ENCODE data around the gene BEND5. TPM values are rescaled to one million over a fixed set of nuclear protein-coding genes. Genes with fewer than 3 reads are reported as not detected.
A peak's percentile ranks its signal among the peaks of the same experiment; 100 is the strongest.

Gene BEND5
- total and polyA plus RNA-seq, 2 experiments from 2014 or later, result 12.1 to 29.0 TPM

- no peaks in the 10 kb centered on the region for H3K9me3 ChIP-seq (ENCODE audit: low read depth)
- TF ChIP-seq, protein P1, sequence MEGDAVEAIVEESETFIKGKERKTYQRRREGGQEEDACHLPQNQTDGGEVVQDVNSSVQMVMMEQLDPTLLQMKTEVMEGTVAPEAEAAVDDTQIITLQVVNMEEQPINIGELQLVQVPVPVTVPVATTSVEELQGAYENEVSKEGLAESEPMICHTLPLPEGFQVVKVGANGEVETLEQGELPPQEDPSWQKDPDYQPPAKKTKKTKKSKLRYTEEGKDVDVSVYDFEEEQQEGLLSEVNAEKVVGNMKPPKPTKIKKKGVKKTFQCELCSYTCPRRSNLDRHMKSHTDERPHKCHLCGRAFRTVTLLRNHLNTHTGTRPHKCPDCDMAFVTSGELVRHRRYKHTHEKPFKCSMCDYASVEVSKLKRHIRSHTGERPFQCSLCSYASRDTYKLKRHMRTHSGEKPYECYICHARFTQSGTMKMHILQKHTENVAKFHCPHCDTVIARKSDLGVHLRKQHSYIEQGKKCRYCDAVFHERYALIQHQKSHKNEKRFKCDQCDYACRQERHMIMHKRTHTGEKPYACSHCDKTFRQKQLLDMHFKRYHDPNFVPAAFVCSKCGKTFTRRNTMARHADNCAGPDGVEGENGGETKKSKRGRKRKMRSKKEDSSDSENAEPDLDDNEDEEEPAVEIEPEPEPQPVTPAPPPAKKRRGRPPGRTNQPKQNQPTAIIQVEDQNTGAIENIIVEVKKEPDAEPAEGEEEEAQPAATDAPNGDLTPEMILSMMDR (IDR thresholded peaks at IDR 0.05; ENCODE audit: low read depth, low read length), result no peak
- H3K4me3 ChIP-seq, result no peak overlapping the region
- no peak overlapping the region for H3K27ac ChIP-seq
- DNase-seq (ENCODE audit: low read depth in 1 of 2, low spot score in 1 of 2), result no peak
- H3K36me3 ChIP-seq, result peaks cover 19% of the 10 kb centered on the region
- H3K4me1 ChIP-seq (ENCODE audit: low read depth), result no peaks in the 10 kb centered on the region
- no peaks in the 10 kb centered on the region for H3K27me3 ChIP-seq
Measured at GRCh38 chr1:48757363-48757762, 19.3 kb downstream of the BEND5 start.

DNA sequence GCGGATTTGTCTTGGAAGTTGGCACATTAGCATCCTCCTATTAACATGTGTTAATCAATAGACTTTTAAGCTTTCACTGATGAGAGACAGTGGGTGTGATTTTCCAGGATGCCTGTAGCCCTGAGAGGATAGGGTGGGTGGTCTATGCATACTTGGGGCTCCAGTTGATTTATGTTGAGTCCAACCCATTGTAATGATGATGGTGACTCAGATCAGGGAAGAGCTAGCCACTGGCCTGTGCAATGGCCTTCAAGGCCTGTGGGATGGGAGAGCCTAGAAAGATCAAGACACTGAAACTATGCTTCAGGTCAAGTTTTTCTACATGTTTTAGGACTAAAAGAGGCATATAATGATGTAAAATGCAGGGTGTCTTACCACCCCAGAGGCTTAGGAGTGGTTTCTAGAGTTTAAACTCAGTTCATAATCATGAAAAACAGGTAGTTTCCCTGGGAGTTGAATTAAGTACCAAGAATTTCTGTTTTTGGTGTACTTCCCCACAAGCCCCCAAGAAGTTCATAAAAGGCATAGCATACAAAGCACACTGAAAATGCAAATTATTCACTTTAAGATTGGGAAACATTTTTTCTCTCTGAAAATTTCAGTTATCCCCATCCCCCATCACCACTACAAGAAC lies 19.9 kb downstream of the BEND5 start:
- Histone ChIP-seq H3K27me3 (no peaks in the 10 kb centered on the region), H3K9me3 (ENCODE audit: low read depth) (no peaks in the 10 kb centered on the region), H3K4me1 (ENCODE audit: low read depth) (no peaks in the 10 kb centered on the region), H3K27ac (no peak overlapping the region), H3K36me3 (peaks cover 19% of the 10 kb centered on the region), H3K4me3 (no peak overlapping the region)
- DNase-seq (ENCODE audit: low read depth in 1 of 2, low spot score in 1 of 2), result no peak
- TF ChIP-seq, protein P1 (IDR thresholded peaks at IDR 0.05; ENCODE audit: low read depth, low read length), result no peak

DNA sequence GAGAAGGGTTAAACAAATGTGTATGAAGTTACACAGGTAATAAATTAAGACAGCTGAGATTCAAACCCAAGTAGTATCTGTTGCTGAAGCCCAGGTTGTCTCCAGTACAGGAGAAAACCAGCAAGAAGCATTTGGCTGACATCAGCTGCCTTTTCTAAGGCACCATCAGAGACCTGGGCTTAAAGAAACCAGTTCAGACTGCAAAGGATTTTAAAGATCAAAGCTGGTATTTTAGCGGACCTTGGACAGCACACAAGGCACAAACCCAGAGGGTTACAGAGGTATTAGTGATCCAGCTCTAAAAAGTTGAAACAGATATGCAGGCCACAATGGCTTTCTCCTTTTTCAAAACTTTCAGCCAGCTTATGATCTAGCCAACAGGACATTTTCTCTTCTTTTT lies 23.4 kb downstream of the BEND5 start:
- peak in 1 of 2 donors; percentile 6 for DNase-seq (ENCODE audit: low read depth in 1 of 2, low spot score in 1 of 2)
- H3K27ac ChIP-seq, result no peak overlapping the region
- no peak overlapping the region for H3K4me3 ChIP-seq
- H3K27me3 ChIP-seq, result no peaks in the 10 kb centered on the region
- TF ChIP-seq, protein P1 (IDR thresholded peaks at IDR 0.05; ENCODE audit: low read depth, low read length), result no peak
- peaks cover 17% of the 10 kb centered on the region for H3K36me3 ChIP-seq
- H3K4me1 ChIP-seq (ENCODE audit: low read depth), result no peaks in the 10 kb centered on the region
- no peaks in the 10 kb centered on the region for H3K9me3 ChIP-seq (ENCODE audit: low read depth)

GRCh38 chr1:48750109-48750508 lies 26.6 kb downstream of the BEND5 start:
- Histone ChIP-seq H3K36me3 (no peaks in the 10 kb centered on the region), H3K27ac (no peak overlapping the region), H3K9me3 (ENCODE audit: low read depth) (no peaks in the 10 kb centered on the region), H3K4me3 (no peak overlapping the region), H3K27me3 (no peaks in the 10 kb centered on the region), H3K4me1 (ENCODE audit: low read depth) (no peaks in the 10 kb centered on the region)
- TF ChIP-seq, protein P1 (IDR thresholded peaks at IDR 0.05; ENCODE audit: low read depth, low read length), result no peak
- no peak for DNase-seq (ENCODE audit: low read depth in 1 of 2, low spot score in 1 of 2)

- Histone ChIP-seq H3K27ac (no peak overlapping the region), H3K36me3 (no peaks in the 10 kb centered on the region), H3K27me3 (no peaks in the 10 kb centered on the region), H3K9me3 (ENCODE audit: low read depth) (no peaks in the 10 kb centered on the region), H3K4me1 (ENCODE audit: low read depth) (no peaks in the 10 kb centered on the region), H3K4me3 (no peak overlapping the region)
- DNase-seq (ENCODE audit: low read depth in 1 of 2, low spot score in 1 of 2), result no peak
- TF ChIP-seq, protein P1 (IDR thresholded peaks at IDR 0.05; ENCODE audit: low read depth, low read length), result no peak
Measured at GRCh38 chr1:48749068-48749467, 27.6 kb downstream of the BEND5 start.

All from cardiac muscle cell (in vitro differentiated cells and primary cell).